ENCODE data around the gene MCCC1. TPM values are rescaled to one million over a fixed set of nuclear protein-coding genes. Genes with fewer than 3 reads are reported as not detected.
"Not testable (repeated sequence)": the region's sequence is repeated elsewhere in the genome, so short reads cannot be mapped to it uniquely, and the experiment has no call there.

The MCCC1 gene
- total RNA-seq, 1 donor from 2014 or later, result 32.2 TPM

- Mint-ChIP-seq H3K4me3 (ENCODE audit: low read depth) (no peak overlapping the region), H3K36me3 (ENCODE audit: insufficient read depth) (no peaks in the 10 kb centered on the region), H3K27ac (no peak overlapping the region), H3K27me3 (peaks cover 19% of the 10 kb centered on the region), H3K9me3 (ENCODE audit: low read depth) (peaks cover 10% of the 10 kb centered on the region), H3K4me1 (ENCODE audit: low read depth) (peaks cover 6% of the 10 kb centered on the region)
- DNase-seq (ENCODE audit: low spot score, unreplicated experiment), result no peak
- TF ChIP-seq CTCF (IDR thresholded peaks at IDR 0.05; ENCODE audit: unreplicated experiment), result no peak
Measured at GRCh38 chr3:183114384-183115178, 15.3 kb upstream of the MCCC1 start.

- not testable (repeated sequence) for H3K4me3 Mint-ChIP-seq (ENCODE audit: low read depth); DNase-seq (ENCODE audit: low spot score, unreplicated experiment); H3K27me3 Mint-ChIP-seq; H3K36me3 Mint-ChIP-seq (ENCODE audit: insufficient read depth); H3K27ac Mint-ChIP-seq
- Mint-ChIP-seq H3K4me1 (ENCODE audit: low read depth) (peaks cover 13% of the 10 kb centered on the region), H3K9me3 (ENCODE audit: low read depth) (peaks cover 13% of the 10 kb centered on the region)
Measured at GRCh38 chr3:183109847-183110246, 10.6 kb upstream of the MCCC1 start.

- Mint-ChIP-seq H3K27me3 (no peaks in the 10 kb centered on the region), H3K9me3 (ENCODE audit: low read depth) (peaks cover 13% of the 10 kb centered on the region), H3K4me3 (ENCODE audit: low read depth) (no peak overlapping the region), H3K27ac (no peak overlapping the region), H3K36me3 (ENCODE audit: insufficient read depth) (no peaks in the 10 kb centered on the region), H3K4me1 (ENCODE audit: low read depth) (peaks cover 8% of the 10 kb centered on the region)
- no peak for DNase-seq (ENCODE audit: low spot score, unreplicated experiment)
- TF ChIP-seq CTCF (IDR thresholded peaks at IDR 0.05; ENCODE audit: unreplicated experiment), result no peak
Measured at GRCh38 chr3:183108470-183108869, 9.2 kb upstream of the MCCC1 start.

- H3K4me1 Mint-ChIP-seq (ENCODE audit: low read depth), result peaks cover 8% of the 10 kb centered on the region
- H3K36me3 Mint-ChIP-seq (ENCODE audit: insufficient read depth), result no peaks in the 10 kb centered on the region
- TF ChIP-seq CTCF (IDR thresholded peaks at IDR 0.05; ENCODE audit: unreplicated experiment), result no peak
- no peaks in the 10 kb centered on the region for H3K27me3 Mint-ChIP-seq
- H3K27ac Mint-ChIP-seq, result no peak overlapping the region
- no peak overlapping the region for H3K4me3 Mint-ChIP-seq (ENCODE audit: low read depth)
- DNase-seq (ENCODE audit: low spot score, unreplicated experiment), result no peak
- peaks cover 16% of the 10 kb centered on the region for H3K9me3 Mint-ChIP-seq (ENCODE audit: low read depth)
Measured at GRCh38 chr3:183108001-183108449, 8.7 kb upstream of the MCCC1 start.

GRCh38 chr3:183107372-183107771 lies 8.1 kb upstream of the MCCC1 start:
- not testable (repeated sequence) for H3K4me1 Mint-ChIP-seq (ENCODE audit: low read depth); DNase-seq (ENCODE audit: low spot score, unreplicated experiment); H3K4me3 Mint-ChIP-seq (ENCODE audit: low read depth); H3K36me3 Mint-ChIP-seq (ENCODE audit: insufficient read depth); H3K27me3 Mint-ChIP-seq; H3K27ac Mint-ChIP-seq
- H3K9me3 Mint-ChIP-seq (ENCODE audit: low read depth), result peaks cover 18% of the 10 kb centered on the region

- H3K36me3 Mint-ChIP-seq (ENCODE audit: insufficient read depth), result no peaks in the 10 kb centered on the region
- peaks cover 14% of the 10 kb centered on the region for H3K9me3 Mint-ChIP-seq (ENCODE audit: low read depth)
- H3K4me1 Mint-ChIP-seq (ENCODE audit: low read depth), result peaks cover 8% of the 10 kb centered on the region
- TF ChIP-seq CTCF (IDR thresholded peaks at IDR 0.05; ENCODE audit: unreplicated experiment), result no peak
- no peak overlapping the region for H3K27ac Mint-ChIP-seq
- H3K4me3 Mint-ChIP-seq (ENCODE audit: low read depth), result no peak overlapping the region
- DNase-seq (ENCODE audit: low spot score, unreplicated experiment), result no peak
- H3K27me3 Mint-ChIP-seq, result no peaks in the 10 kb centered on the region
Measured at GRCh38 chr3:183106635-183107034, 7.3 kb upstream of the MCCC1 start.

- not testable (repeated sequence) for DNase-seq (ENCODE audit: low spot score, unreplicated experiment); H3K4me3 Mint-ChIP-seq (ENCODE audit: low read depth); H3K36me3 Mint-ChIP-seq (ENCODE audit: insufficient read depth); H3K27me3 Mint-ChIP-seq; H3K27ac Mint-ChIP-seq; H3K9me3 Mint-ChIP-seq (ENCODE audit: low read depth)
- H3K4me1 Mint-ChIP-seq (ENCODE audit: low read depth), result peaks cover 13% of the 10 kb centered on the region
Measured at GRCh38 chr3:183103950-183104349, 4.7 kb upstream of the MCCC1 start.

- not testable (repeated sequence) for H3K27ac Mint-ChIP-seq; DNase-seq (ENCODE audit: low spot score, unreplicated experiment); H3K27me3 Mint-ChIP-seq; H3K4me3 Mint-ChIP-seq (ENCODE audit: low read depth); H3K9me3 Mint-ChIP-seq (ENCODE audit: low read depth)
- Mint-ChIP-seq H3K4me1 (ENCODE audit: low read depth) (peaks cover 17% of the 10 kb centered on the region), H3K36me3 (ENCODE audit: insufficient read depth) (peaks cover 10% of the 10 kb centered on the region)
Measured at GRCh38 chr3:183101040-183101439, 1.7 kb upstream of the MCCC1 start.

Data from progenitor cell of endocrine pancreas (in vitro differentiated cells).